GM19035 (cell line): ENCODE data around the gene APPL1.
"Not testable (repeated sequence)": the region's sequence is repeated elsewhere in the genome, so short reads cannot be mapped to it uniquely, and the experiment has no call there.

Experiments
- ATAC-seq: cut with Tn5 transposase; IDR thresholded peaks from one replicate; pipeline ENCODE4 v1.9.1; 2021; ENCODE audit not compliant: unreplicated experiment

The APPL1 gene

DNA sequence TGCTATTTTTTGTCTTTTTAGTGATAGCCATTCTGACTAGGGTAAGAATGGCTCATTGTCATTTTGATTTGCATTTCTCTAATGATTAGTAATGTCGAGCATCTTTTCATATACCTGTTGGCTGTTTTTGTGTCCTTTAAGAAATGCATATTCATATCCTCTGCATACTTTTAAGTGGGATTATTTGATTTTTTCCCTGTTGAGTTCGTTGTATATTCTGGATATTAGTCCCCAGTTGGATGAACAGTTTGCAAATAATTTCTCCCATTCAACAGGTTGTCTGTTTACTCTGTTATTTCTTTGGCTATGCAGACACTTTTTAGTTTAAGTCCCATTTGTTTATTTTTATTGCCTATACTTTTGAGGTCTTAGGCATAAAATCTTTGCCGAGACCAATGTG, 34.4 kb downstream of the APPL1 start:
- no peak for ATAC-seq

GRCh38 chr3:57268416-57268815, 40.9 kb downstream of the APPL1 start:
- no peak for ATAC-seq

DNA sequence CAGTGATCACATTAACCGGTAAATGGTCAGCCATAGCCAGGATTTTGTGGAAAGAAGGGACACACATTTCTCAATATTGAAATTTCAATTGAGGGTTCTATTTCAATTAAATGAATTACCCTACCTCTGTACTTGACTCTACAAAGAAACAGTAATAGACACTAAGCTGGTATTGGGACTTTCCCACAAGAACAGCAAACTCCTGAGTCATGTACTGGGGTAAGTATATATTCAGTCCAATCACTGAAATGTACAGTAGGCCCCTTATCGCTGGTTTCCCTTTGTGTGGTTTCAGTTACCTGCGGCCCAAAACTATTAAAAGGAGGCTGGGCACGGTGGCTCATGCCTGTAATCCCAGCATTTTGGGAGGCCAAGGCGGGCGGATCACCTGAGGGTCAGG, 47.3 kb downstream of the APPL1 start:
- no peak for ATAC-seq

DNA sequence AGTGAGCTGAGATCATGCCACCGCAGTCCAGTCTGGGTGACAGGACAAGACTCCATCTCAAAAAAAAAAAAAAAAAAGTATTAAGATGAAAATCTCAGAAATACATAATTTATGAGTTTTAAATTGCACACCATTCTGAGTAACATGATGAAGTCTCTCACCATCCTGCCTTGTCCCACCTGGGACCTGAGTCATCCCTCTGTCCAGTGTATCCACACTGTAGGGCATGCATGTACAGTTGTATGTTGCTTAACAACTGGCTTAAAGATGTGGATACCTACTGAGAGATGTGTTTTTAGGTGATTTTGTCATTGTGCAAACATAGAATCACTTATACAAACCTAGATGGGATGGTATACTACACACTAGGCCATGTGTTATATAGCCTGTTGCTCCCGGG, 47.9 kb downstream of the APPL1 start:
- ATAC-seq: no peak

- no peak for ATAC-seq
Measured at GRCh38 chr3:57278237-57278636, 50.7 kb downstream of the APPL1 start.

DNA sequence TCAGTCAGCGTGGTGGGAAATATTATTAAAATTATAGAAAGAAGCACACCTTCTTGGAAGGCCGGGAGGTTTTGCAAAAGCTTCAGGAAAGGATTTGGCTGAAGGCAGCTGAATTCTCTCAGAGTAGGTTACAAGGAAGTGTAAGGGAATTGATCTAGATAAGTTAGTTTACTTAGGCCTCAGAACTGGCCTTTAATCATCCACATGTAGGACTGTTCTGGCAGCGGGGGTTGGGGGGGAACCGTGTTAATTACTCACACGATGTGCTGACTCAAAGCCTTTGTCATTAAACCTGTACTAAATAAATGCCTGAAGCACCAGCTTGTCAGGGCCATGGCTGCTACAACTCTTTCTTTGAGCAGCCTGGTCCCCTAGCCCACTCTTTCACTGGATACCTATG, 52.2 kb downstream of the APPL1 start:
- no peak for ATAC-seq

- no peak for ATAC-seq
Measured at GRCh38 chr3:57281715-57282114, 54.2 kb downstream of the APPL1 start.

- no peak for ATAC-seq
Measured at GRCh38 chr3:57283334-57283733, 55.8 kb downstream of the APPL1 start.

GRCh38 chr3:57287205-57287604, 59.7 kb downstream of the APPL1 start:
- no peak for ATAC-seq

GRCh38 chr3:57288403-57288802, 60.9 kb downstream of the APPL1 start:
- ATAC-seq: no peak

DNA sequence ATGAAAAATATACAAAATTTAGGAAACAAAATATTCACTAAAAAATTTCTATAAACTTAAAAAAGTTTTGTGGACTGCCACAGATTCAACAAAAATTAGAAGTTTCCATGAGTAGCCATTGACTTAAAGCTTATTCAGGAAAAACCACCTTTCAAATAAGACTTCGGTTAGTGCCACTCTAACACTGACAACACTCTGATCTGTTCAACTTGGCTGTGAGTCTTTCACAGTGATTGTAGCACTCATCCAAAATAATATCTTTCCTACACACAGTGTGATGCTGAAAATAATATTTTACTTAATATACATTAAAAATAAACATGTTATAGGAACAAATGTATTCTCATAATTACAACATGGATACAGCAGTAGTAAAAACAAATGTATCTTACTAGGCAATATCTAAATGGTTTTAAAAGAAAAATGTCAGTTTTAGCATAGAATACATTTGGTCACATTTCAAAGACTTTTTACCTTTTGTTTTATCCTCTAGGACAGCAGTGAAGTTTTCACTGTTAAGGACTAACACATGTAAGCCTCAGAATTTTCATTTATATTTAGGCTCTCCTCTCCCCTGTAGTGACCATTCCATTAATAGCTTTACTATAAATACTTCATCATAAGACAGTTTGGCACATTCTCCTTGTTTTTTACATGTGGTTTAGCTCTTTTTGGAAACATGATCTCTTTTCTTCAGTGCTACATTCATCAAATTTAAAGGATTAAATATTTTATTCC, 64.8 kb downstream of the APPL1 start, which contains the start of gene ASB14:
TSS of gene ASB14 (minus strand) at position 527 of the 738 bp plus-strand sequence. CDS start 652 bp downstream, outside the sequence.
- ATAC-seq: no peak

- no peak for ATAC-seq
Measured at GRCh38 chr3:57292897-57293526, 65.5 kb downstream of the APPL1 start.

DNA sequence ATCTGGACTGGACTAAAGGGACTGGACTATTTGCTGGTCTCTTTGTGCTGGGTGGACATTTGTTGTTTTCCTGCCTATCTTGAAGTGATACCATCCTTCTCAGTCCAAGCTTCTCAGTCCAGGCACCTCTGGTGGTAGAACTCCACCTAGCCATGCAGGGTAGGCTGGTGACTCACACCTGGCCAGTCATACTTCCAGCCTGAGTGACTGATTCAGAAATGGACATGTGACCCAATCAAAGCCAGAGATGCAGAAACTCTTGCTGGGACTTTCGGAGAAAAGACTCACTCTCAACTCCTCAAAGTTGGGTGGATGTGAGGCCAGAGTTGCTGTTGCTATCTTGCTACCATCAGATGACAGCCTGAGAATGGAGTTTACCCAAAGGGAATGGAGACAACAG, 70.5 kb downstream of the APPL1 start:
- ATAC-seq: no peak

DNA sequence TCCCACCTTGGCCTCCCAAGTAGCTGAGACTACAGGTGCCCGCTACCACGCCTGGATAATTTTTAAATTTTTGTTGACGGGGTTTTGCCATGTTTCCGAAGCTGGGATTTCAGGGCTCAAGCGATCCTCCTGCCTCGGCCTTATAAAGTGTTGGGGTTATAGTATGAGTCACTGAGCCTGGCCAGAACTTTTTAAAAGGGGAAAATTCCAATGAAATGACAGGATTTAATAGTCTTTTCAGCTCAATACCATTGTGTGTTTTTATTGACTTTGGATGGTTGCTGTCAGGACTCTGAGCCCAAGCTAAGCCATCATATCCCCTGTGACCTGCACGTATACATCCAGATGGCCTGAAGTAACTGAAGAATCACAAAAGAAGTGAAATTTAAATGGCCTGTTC, 76.0 kb downstream of the APPL1 start:
- ATAC-seq: not testable (repeated sequence)

GRCh38 chr3:57309769-57310360, 82.3 kb downstream of the APPL1 start:
- ATAC-seq: no peak

- no peak for ATAC-seq
Measured at GRCh38 chr3:57314204-57314603, 86.7 kb downstream of the APPL1 start.
